Measurements from ENCODE around the gene GTF2A1L.

Gene GTF2A1L

DNA sequence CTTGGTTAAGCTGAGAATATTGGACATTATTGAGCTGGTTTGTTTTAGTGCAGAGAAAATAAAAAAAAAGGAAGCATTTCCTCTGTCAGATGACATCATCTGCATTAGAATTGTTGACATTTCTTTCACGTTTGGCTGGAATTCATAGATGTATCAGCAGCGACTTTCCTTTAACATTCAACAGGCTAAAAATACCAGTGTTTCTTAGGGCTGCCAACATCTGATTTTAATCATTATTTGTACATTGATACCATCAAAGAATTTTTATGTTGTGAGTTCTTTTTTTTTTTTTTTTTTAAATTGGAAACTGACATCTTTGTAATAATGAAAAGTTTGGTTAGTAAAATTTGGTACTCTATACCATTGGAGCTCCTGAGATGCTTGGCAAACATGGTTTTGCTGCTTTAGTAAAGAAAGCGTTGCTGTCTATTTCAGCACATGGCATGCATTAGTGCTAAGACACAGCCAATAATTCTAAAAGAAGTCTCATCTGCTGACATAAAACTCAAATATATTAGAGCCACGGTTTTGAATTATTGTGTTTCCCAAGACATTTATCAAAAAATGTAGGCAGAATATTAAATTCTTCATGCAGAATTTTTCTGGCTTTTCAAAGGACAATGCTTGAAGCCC is 33.6 kb downstream of the GTF2A1L start:
- TF ChIP-seq, protein P1, sequence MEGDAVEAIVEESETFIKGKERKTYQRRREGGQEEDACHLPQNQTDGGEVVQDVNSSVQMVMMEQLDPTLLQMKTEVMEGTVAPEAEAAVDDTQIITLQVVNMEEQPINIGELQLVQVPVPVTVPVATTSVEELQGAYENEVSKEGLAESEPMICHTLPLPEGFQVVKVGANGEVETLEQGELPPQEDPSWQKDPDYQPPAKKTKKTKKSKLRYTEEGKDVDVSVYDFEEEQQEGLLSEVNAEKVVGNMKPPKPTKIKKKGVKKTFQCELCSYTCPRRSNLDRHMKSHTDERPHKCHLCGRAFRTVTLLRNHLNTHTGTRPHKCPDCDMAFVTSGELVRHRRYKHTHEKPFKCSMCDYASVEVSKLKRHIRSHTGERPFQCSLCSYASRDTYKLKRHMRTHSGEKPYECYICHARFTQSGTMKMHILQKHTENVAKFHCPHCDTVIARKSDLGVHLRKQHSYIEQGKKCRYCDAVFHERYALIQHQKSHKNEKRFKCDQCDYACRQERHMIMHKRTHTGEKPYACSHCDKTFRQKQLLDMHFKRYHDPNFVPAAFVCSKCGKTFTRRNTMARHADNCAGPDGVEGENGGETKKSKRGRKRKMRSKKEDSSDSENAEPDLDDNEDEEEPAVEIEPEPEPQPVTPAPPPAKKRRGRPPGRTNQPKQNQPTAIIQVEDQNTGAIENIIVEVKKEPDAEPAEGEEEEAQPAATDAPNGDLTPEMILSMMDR (IDR thresholded peaks at IDR 0.05): no peak

DNA sequence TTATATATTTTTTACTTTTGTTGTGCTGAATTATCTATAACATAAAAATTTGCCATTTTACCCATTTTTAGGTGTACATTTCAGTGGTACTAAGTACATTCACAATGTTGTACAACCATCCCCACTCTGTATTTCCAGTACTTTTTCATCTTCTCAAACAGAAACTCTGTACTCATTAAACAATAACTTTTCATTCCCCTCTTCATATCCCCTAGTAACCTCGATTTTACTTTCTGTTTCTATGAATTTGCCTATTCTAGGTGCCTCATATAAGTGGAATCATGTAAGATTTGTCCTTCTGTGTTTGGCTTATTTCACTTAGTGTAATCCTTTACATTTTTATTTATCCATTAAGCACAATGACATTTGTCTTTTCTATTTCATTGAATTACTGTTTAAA is 51.3 kb downstream of the GTF2A1L start:
- TF ChIP-seq, protein P1 (IDR thresholded peaks at IDR 0.05): no peak

DNA sequence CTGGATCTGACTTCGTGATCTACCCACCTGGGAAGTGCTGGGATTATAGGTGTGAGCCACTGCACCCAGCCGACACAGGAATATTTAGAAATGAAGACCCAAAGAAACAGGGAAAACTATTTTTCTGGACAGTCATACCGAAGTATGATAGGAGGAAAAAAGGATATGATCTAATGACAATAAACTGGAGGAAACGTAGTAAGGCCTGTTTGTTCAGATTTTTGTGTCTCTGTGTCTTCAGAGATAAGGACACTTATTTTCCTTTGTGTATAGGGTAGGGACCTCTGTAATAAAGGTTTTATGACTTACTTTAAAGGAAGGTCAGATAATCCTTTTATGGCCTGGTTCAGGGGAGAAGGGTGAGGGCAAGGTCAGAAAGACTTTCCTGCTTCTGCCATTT is 55.9 kb downstream of the GTF2A1L start:
- TF ChIP-seq, protein P1 (IDR thresholded peaks at IDR 0.05): no peak

DNA sequence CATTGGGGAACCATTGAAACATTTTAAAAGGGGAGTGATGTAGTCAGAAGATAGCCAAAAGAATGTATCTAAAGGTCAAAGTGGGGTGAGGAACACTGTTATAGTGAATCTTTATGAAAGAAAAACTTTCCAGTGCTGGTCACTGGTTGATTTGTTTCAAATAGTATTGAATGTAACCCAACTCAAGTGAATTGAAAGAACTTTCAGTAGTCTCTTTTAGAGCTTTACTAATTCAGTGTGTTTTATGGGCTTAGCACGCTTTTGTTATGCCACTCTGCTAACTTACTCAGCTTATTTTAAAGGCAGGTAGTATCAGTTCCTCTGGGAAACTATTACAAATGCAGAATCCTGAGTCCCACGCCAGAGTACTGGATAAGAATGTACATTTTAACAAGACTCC is 57.3 kb downstream of the GTF2A1L start:
- TF ChIP-seq, protein P1 (IDR thresholded peaks at IDR 0.05): no peak

DNA sequence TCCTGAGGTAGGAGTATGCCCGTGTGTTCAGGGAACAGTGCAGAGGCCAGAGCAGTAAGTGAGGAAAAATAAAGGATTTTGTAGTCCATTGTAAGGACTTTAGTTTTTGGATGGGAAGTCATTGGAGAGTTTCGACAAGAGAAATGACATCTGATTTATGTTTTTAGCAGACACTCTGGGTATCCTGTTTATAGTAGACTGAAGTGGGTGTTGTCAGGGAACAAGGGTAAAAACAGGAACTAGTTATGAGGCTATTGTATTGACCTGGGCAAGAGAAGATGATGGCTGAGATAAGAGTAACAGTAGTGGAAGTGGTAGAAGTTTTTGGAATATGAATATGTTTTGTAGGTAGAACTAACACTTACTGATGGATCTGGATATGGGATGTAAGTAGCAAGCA is 59.8 kb downstream of the GTF2A1L start:
- TF ChIP-seq, protein P1 (IDR thresholded peaks at IDR 0.05): no peak

DNA sequence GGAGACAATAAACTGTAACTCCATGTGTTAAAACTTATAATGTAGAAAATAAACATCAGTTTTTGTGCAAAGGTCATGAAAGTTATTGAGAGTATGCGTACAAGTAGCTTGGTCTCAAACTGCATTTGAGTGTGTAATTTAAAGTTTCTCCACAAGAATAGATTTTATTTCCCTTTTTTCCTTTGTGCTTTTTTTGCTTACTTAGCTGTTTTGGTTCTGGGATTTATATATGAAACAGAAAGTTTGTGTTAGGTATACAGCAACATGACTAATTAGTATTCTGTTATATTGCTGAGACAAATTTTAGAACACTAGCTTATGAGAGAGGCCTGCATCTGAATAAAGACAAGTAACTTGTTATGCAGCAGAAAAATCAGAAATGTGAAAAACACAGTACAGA is 67.5 kb downstream of the GTF2A1L start:
- TF ChIP-seq, protein P1 (IDR thresholded peaks at IDR 0.05): no peak

DNA sequence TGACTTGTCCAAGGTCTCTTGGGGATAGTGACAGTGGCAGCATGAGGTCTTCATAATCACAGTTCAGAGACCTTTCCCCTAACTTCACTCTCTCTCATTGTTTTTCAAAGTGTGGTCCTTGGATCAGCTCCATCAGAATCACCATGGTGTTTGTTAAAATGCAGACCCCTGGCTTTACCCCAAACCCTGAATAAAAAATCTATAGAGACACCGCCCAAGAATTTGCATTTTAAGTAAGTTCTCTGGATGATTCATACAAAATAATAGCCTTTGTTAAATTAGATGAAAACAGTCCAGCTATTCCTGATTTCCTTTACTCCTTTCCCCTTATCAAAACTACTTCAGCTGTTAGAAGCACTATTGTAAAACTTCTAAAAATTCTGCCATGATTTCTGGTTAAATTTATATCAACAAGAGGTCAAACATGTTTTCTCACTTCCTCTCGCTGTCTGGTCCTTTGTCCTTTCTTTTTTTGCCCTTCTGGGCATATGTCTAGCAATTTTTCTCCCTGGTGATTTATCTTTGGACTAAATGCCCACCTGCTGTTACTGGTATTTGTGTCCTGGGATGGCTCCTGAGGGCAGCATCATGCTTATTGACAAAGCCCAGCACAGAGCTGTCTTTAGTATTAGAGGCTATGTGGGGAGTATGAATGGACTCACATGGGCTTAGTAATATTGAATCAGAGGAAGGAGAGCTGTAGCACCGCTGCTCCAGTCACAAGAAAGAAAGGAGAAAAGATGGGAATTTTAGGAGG is 74.5 kb downstream of the GTF2A1L start:
- TF ChIP-seq, protein P1 (IDR thresholded peaks at IDR 0.05): no peak

Data from LNCAP (cell line).